ENCODE data around the gene MFGE8. TPM values are rescaled to one million over a fixed set of nuclear protein-coding genes. Genes with fewer than 3 reads are reported as not detected.

MFGE8 gene
- total and polyA plus RNA-seq, 10 donors: 21.8 to 105 (median 66.0) TPM

DNA sequence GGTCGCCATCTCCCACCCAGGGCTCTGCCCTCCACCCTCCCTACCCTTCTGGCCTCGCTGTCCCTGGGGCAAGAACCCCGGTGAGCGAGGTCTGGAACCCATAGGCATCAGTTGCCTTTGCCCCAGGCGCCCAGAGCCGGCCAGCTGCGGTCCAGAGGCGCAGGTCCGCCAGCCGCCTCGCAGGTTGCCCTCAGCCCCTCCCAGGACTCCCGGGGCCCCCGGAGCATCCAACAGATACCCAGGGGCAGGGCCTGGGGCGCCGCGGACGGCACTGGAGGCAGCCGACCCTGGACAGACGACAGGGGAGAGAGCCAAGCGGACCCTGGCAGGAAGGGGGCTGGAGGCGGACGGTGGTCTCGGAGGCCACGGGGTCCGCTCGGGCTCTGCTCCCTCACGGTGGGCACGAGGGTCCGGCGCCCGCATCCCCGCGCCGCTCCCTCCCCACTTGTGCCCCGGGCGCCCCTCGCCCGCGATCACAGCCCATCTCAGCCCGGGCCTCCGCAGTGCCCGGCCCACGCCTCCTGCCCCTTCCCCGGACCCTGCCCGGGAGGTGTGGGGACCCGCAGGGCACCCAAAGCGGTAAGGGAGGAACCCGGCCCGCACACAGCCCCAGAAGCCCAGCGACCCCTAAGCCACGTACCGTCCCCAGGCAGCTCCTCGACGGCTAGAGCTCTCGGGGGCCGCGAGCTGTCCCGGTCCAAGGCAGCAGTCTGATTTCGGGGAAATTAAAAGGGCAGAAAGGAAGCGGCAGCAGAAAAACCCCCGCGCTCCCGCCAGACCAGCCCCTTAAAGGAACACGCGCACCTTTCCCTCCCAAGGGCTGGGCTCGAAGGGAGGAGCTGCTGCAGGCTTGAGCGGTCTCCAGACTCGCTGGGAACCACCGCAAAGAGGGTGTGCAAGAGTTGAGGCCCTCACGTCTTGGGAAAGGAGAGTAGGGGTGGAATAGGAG, 18.1 kb downstream of the MFGE8 start, which contains the start of gene HAPLN3:
Gene HAPLN3 (minus strand): TSS at position 726 of the 949 bp plus-strand sequence. CDS start 8,246 bp downstream, outside the sequence.
- H3K4me1 ChIP-seq: peaks cover 12 to 45% (median 33%) of the 10 kb centered on the region in 6 donors
- peak within 1 kb of the TSS; percentile 56 to 87 (median 60) for H3K4me3 ChIP-seq
- peak within 1 kb of the TSS in 3 of 8 donors; percentile 34 to 75 (median 53) for H3K27ac ChIP-seq
- intact Hi-C loops (cut with DNase I; ENCODE audit: low total_unique reads): loop anchor here (5.0 kb wide), 1 partner anchor 273 kb away; the partner anchor contains the start of gene AEN
- TF ChIP-seq POLR2AphosphoS5 (IDR thresholded peaks at IDR 0.05) (peak in 2 of 3 donors; percentile 36 to 38), CTCF (IDR thresholded peaks at IDR 0.05 in 8 of 11, conservative IDR thresholded peaks at IDR 0.05 in 3 of 11) (no peak)
- no peaks in the 10 kb centered on the region for H3K9me3 ChIP-seq
- no peak for DNase-seq
- peaks cover 0 to 26% (median 16%) of the 10 kb centered on the region in 7 donors for H3K27me3 ChIP-seq (replicated peaks in 1 of 7)
- 0 to 3% (median 2%) methylated on average over 38 to 70 of the region's 70 CpGs for WGBS, 5 donors
- peaks cover 0 to 15% (median 0%) of the 10 kb centered on the region in 6 donors for H3K36me3 ChIP-seq

- Histone ChIP-seq H3K4me1 (peaks cover 12 to 45% (median 33%) of the 10 kb centered on the region in 6 donors), H3K4me3 (peak overlapping the region; percentile 56 to 87 (median 60)), H3K27me3 (replicated peaks in 1 of 7) (peaks cover 0 to 26% (median 16%) of the 10 kb centered on the region in 7 donors), H3K9me3 (no peaks in the 10 kb centered on the region), H3K27ac (peak overlapping the region in 2 of 8 donors; percentile 53 to 75), H3K36me3 (peaks cover 0 to 12% (median 0%) of the 10 kb centered on the region in 6 donors)
- 1 to 5% (median 2%) methylated on average over 15 to 23 of the region's 23 CpGs for WGBS, 5 donors
- TF ChIP-seq POLR2AphosphoS5 (IDR thresholded peaks at IDR 0.05) (peak in 1 of 3 donors; percentile 20), POLR2A (IDR thresholded peaks at IDR 0.05) (no peak), CTCF (IDR thresholded peaks at IDR 0.05 in 8 of 11, conservative IDR thresholded peaks at IDR 0.05 in 3 of 11) (peak in 10 of 11 experiments; percentile 46 to 84 (median 68))
- intact Hi-C loops (cut with DNase I; ENCODE audit: low total_unique reads): no loop called here
- DNase-seq: peak; percentile 91
Measured at GRCh38 chr15:88894348-88894818, 18.8 kb downstream of the MFGE8 start.

- WGBS, 5 donors: 78 to 88% (median 82%) methylated on average over 6 to 7 of the region's 7 CpGs
Measured at GRCh38 chr15:88891540-88892254, 21.5 kb downstream of the MFGE8 start.

More at GRCh38 chr15:88891540-88892254, 21.5 kb downstream of the MFGE8 start:
- intact Hi-C loops (cut with DNase I; ENCODE audit: low total_unique reads): no loop called here
- H3K27me3 ChIP-seq (replicated peaks in 1 of 7): peaks cover 0 to 26% (median 16%) of the 10 kb centered on the region in 7 donors
- no peaks in the 10 kb centered on the region for H3K9me3 ChIP-seq
- no peak for DNase-seq
- H3K36me3 ChIP-seq: peaks cover 0 to 13% (median 2%) of the 10 kb centered on the region in 6 donors
- no peak overlapping the region for H3K27ac ChIP-seq
- H3K4me1 ChIP-seq: peaks cover 9 to 30% (median 22%) of the 10 kb centered on the region in 6 donors
- no peak overlapping the region for H3K4me3 ChIP-seq
- no peak for TF ChIP-seq CTCF (IDR thresholded peaks at IDR 0.05 in 8 of 11, conservative IDR thresholded peaks at IDR 0.05 in 3 of 11)
- TF ChIP-seq POLR2AphosphoS5 (IDR thresholded peaks at IDR 0.05): no peak
- TF ChIP-seq POLR2A (IDR thresholded peaks at IDR 0.05): no peak
